HG03575 (cell line): ENCODE data around the gene VPS13A.
"Not testable (repeated sequence)": the region's sequence is repeated elsewhere in the genome, so short reads cannot be mapped to it uniquely, and the experiment has no call there.

Experiments
- ATAC-seq: cut with Tn5 transposase; IDR thresholded peaks from one replicate; pipeline ENCODE4 v1.9.1; 2021; ENCODE audit not compliant: unreplicated experiment, insufficient number of reproducible peaks, low FRiP score; ENCODE audit errors: extremely low read depth

Gene VPS13A

GRCh38 chr9:77402286-77402685 is 225.0 kb downstream of the VPS13A start:
- no peak for ATAC-seq

GRCh38 chr9:77403239-77403638 is 225.9 kb downstream of the VPS13A start:
- no peak for ATAC-seq

- not testable (repeated sequence) for ATAC-seq
Observed at GRCh38 chr9:77408521-77408920, 231.2 kb downstream of the VPS13A start.

- no peak for ATAC-seq
Observed at GRCh38 chr9:77417566-77417965, 240.2 kb downstream of the VPS13A start.

- ATAC-seq: no peak
Observed at GRCh38 chr9:77418226-77418625, 240.9 kb downstream of the VPS13A start.

- no peak for ATAC-seq
Observed at GRCh38 chr9:77420641-77421040, 243.3 kb downstream of the VPS13A start.

GRCh38 chr9:77421506-77422265 is 244.4 kb downstream of the VPS13A start:
- no peak for ATAC-seq

GRCh38 chr9:77422969-77423368 is 245.6 kb downstream of the VPS13A start:
- no peak for ATAC-seq

- no peak for ATAC-seq
Observed at GRCh38 chr9:77423841-77424240, 246.5 kb downstream of the VPS13A start.

- no peak for ATAC-seq
Observed at GRCh38 chr9:77424993-77425392, 247.7 kb downstream of the VPS13A start.

- ATAC-seq: no peak
Observed at GRCh38 chr9:77426712-77427111, 249.4 kb downstream of the VPS13A start.

GRCh38 chr9:77427256-77427927 is 250.1 kb downstream of the VPS13A start:
- ATAC-seq: no peak

- no peak for ATAC-seq
Observed at GRCh38 chr9:77429928-77430327, 252.6 kb downstream of the VPS13A start.

- ATAC-seq: no peak
Observed at GRCh38 chr9:77432053-77432452, 254.7 kb downstream of the VPS13A start.

GRCh38 chr9:77433675-77434445 is 256.5 kb downstream of the VPS13A start:
- ATAC-seq: no peak

GRCh38 chr9:77435277-77435676 is 257.9 kb downstream of the VPS13A start:
- ATAC-seq: no peak

GRCh38 chr9:77435688-77436087 is 258.4 kb downstream of the VPS13A start:
- no peak for ATAC-seq

- ATAC-seq: no peak
Observed at GRCh38 chr9:77438653-77439052, 261.3 kb downstream of the VPS13A start.

- no peak for ATAC-seq
Observed at GRCh38 chr9:77440057-77440456, 262.7 kb downstream of the VPS13A start.

GRCh38 chr9:77441124-77441523 is 263.8 kb downstream of the VPS13A start:
- not testable (repeated sequence) for ATAC-seq
